HepG2 (cell line): ENCODE measurements around the gene ZFHX3. TPM values are rescaled to one million over a fixed set of nuclear protein-coding genes. Genes with fewer than 3 reads are reported as not detected.

Source experiments
- ATAC-seq: fragments of 200-7000 bp; cut with Tn5 transposase; 3 replicates; pipeline ENCODE4 v1.9.1; 2020; ENCODE audit warnings: mild to moderate bottlenecking, moderate library complexity
- BruUV-seq: library from RNA; stranded (reverse); fragments of 400-500 nt; replicated peaks from 2 replicates; lab custom pipeline; 2021; lab: Mats Ljungman, UMichigan
- CTCF ChIA-PET: fragments of 300-600 bp; formaldehyde crosslinking; extraction: SDS; loops from one replicate; lab custom pipeline; 2021; ENCODE audit warnings: low total read pairs, inconsistent platforms, low intra/inter-chr PET ratio; lab: Yijun Ruan, JAX
- POLR2A ChIA-PET: fragments of 350-600 bp; sonication (Branson Sonifier 250); formaldehyde crosslinking; loops from one replicate; lab custom pipeline; 2020; ENCODE audit warnings: antibody characterized with exemption, inconsistent platforms; lab: Yijun Ruan, JAX
- DNase-seq: peaks from one replicate; pipeline ENCODE4 v3.0.0-alpha.2; 2015; ENCODE audit warnings: low spot score
- FAIRE-seq: peaks from 3 replicates; lab custom pipeline; 2011; peaks lifted over from hg19 to GRCh38; lab: Jason Lieb, UNC
- H2AFZ ChIP-seq: one replicate; pipeline ENCODE4 v1.6.1; 2011; ENCODE audit warnings: low read length, inconsistent platforms
- H3K27ac ChIP-seq: fragments of 300-600 bp; 3 replicates; pipeline ENCODE4 v1.8.0; 2011; ENCODE audit warnings: mixed run types, mild to moderate bottlenecking, mixed read lengths, low read length, inconsistent platforms; ENCODE audit not compliant: insufficient read depth; ENCODE audit errors: extremely low read length
- H3K27me3 ChIP-seq, 2 experiments: fragments of 200-600 bp in 1 of 2; 2 replicates in 1 of 2; 3 replicates in 1 of 2; pipeline versions ENCODE4 v1.6.0 to v1.8.0; 2011; ENCODE audit warnings: low read length in 2 of 2, mild to moderate bottlenecking in 2 of 2, moderate library complexity in 2 of 2, inconsistent platforms in 1 of 2; ENCODE audit not compliant: insufficient read depth in 2 of 2, control insufficient read depth in 1 of 2
- H3K36me3 ChIP-seq, 2 experiments: fragments of 200-600 bp in 1 of 2; replicated peaks in 1 of 2; 2 replicates in 1 of 2; 3 replicates in 1 of 2; pipeline versions ENCODE4 v1.5.1 to v1.8.0; 2011; ENCODE audit warnings: low read length in 2 of 2, inconsistent platforms in 1 of 2; ENCODE audit not compliant: insufficient read depth in 2 of 2, control insufficient read depth in 1 of 2
- H3K4me1 ChIP-seq: 2 replicates; pipeline ENCODE4 v1.5.1; 2012; ENCODE audit warnings: low read length, inconsistent platforms; ENCODE audit not compliant: insufficient read depth
- H3K4me2 ChIP-seq: 2 replicates; pipeline ENCODE4 v1.6.0; 2011; ENCODE audit warnings: low read depth, low read length, inconsistent platforms
- H3K4me3 ChIP-seq, 3 experiments: fragments of 200-600 bp in 1 of 3; sonication (generic), shearing (Covaris generic) in 1 of 3; replicated peaks in 1 of 3; 2 replicates each; pipeline ENCODE4 v1.5.1; 2011 to 2016; ENCODE audit warnings: low read length in 3 of 3, inconsistent platforms in 2 of 3, low read depth in 2 of 3, mild to moderate bottlenecking in 2 of 3, control low read depth in 1 of 3, mixed read lengths in 1 of 3; ENCODE audit not compliant: insufficient read depth in 1 of 3
- H3K79me2 ChIP-seq: one replicate; pipeline ENCODE4 v1.6.1; 2011; ENCODE audit warnings: low read length, inconsistent platforms; ENCODE audit not compliant: insufficient read depth
- H3K9ac ChIP-seq: 2 replicates; pipeline ENCODE4 v1.6.0; 2011; ENCODE audit warnings: mild to moderate bottlenecking, low read depth, low read length, inconsistent platforms; ENCODE audit not compliant: insufficient read depth
- H3K9me3 ChIP-seq: 2 replicates; pipeline ENCODE4 v1.5.1; 2012; ENCODE audit warnings: mild to moderate bottlenecking, low read length
- H4K20me1 ChIP-seq: 2 replicates; pipeline ENCODE4 v1.6.0; 2011; ENCODE audit warnings: inconsistent platforms, mild to moderate bottlenecking, low read length, moderate library complexity; ENCODE audit not compliant: insufficient read depth
- AHDC1 ChIP-seq: sonication (generic); formaldehyde crosslinking; IDR thresholded peaks from 2 replicates; pipeline ENCODE4 v1.5.1; 2020; ENCODE audit warnings: mild to moderate bottlenecking, missing genetic modification reagents, borderline replicate concordance
- CEBPZ ChIP-seq: IDR thresholded peaks from 2 replicates; pipeline ENCODE4 v1.6.1; 2012; ENCODE audit warnings: low read length, improper control_type of control experiment
- JUNB ChIP-seq: sonication (generic); formaldehyde crosslinking; IDR thresholded peaks from 2 replicates; pipeline ENCODE4 v1.8.0; 2022; ENCODE audit warnings: missing genetic modification reagents, mild to moderate bottlenecking, borderline replicate concordance
- MEIS1 ChIP-seq: sonication (generic); formaldehyde crosslinking; IDR thresholded peaks from 2 replicates; pipeline ENCODE4 v1.9.0; 2021; ENCODE audit warnings: mild to moderate bottlenecking, missing genetic modification reagents, moderate library complexity, borderline replicate concordance
- TAF1 ChIP-seq: sonication (generic); formaldehyde crosslinking; IDR thresholded peaks from 2 replicates; pipeline ENCODE4 v1.4.0; 2020; ENCODE audit warnings: missing genetic modification reagents
- ZBTB20 ChIP-seq: sonication (generic); formaldehyde crosslinking; IDR thresholded peaks from 2 replicates; pipeline ENCODE4 v1.8.1; 2023; ENCODE audit warnings: missing genetic modification reagents, low read depth, mild to moderate bottlenecking, borderline replicate concordance
- WGBS: methylation state at CpG from one replicate; pipeline ENCODE4 v1.1.6; 2017; ENCODE audit warnings: low lambda C conversion rate; 5-methylcytosine and 5-hydroxymethylcytosine counted together
- in situ Hi-C: cut with HindIII; loops from 2 replicates; pipeline ENCODE4 v1.10.0; 2017; ENCODE audit warnings: low pct_unique_long_range_greater_than_20kb; ENCODE audit not compliant: extremely low pct_ligation_motif_present
- intact Hi-C: fragments of 100-400 bp; cut with micrococcal nuclease; formaldehyde crosslinking; loops from one replicate; pipeline ENCODE4 v1.10.0; 2022; ENCODE audit not compliant: unreplicated experiment
- polyA plus RNA-seq, 8 experiments: library from polyadenylated mRNA; depleted of rRNA in 3 of 8; stranded (reverse) in 7 of 8; unstranded in 1 of 8; fragments of >200 nt; fragmentation: Illumina TruSeq in 4 of 8; extraction: Trizol in 4 of 8; gene quantifications; 2 replicates each; pipeline versions ENCODE4 v1.2.1 to v1.2.3, GENCODE V29; 2011 to 2016; ENCODE audit warnings: low read depth in 4 of 8, missing spikeins in 1 of 8, mixed read lengths in 1 of 8; ENCODE audit not compliant: insufficient read depth in 1 of 8
- total RNA-seq, 5 experiments: library from RNA; depleted of rRNA; stranded (reverse); fragments of >200 nt; fragmentation: Illumina TruSeq; extraction: Trizol; gene quantifications; 2 replicates each; pipeline ENCODE4 v1.2.3, GENCODE V29; 2016; ENCODE audit warnings: low read depth in 1 of 5

The ZFHX3 gene
- total and polyA plus RNA-seq, 2 of the 13 experiments (the other 11 are each of a cell fraction or from before 2014, with no cell fraction given) = 5.0 to 6.0 TPM

- POLR2A ChIA-PET = interaction anchor here (1.0 kb wide), 1 partner anchor 11 kb away, joined by 3 read pairs; no protein-coding TSS in a partner anchor
- Histone ChIP-seq H3K36me3 (peaks cover 3% of the 10 kb centered on the region in 2 experiments; a peak in 2 of 5 replicates), H2AFZ (no peak overlapping the region), H3K27me3 (no peaks in the 10 kb centered on the region), H3K4me3 (no peak overlapping the region), H3K4me2 (no peak overlapping the region), H3K79me2 (peaks cover 89% of the 10 kb centered on the region), H4K20me1 (peaks cover 40% of the 10 kb centered on the region; the same call in 1 of the 2 replicates), H3K27ac (no peak overlapping the region), H3K9me3 (no peaks in the 10 kb centered on the region), H3K9ac (no peak overlapping the region), H3K4me1 (peaks cover 35% of the 10 kb centered on the region)
- no TSS peak for BruUV-seq
- FAIRE-seq (no peak), ATAC-seq (no peak), DNase-seq (no peak)
- 100% methylated on average over 2 of the region's 2 CpGs for WGBS
- TF ChIP-seq TAF1 = no peak
- CTCF ChIA-PET = no interaction called here
- in situ Hi-C loops (no loop called here), intact Hi-C loops (no loop called here)
Measured at GRCh38 chr16:72983728-72984350, 64.1 kb downstream of the ZFHX3 start.

- WGBS = 96% methylated on average over 9 of the region's 9 CpGs
- in situ Hi-C loops = no loop called here
- no peak for FAIRE-seq
- POLR2A ChIA-PET = interaction anchor here (1.0 kb wide), 1 partner anchor 11 kb away, joined by 3 read pairs; no protein-coding TSS in a partner anchor
- intact Hi-C loops = no loop called here
- H3K9ac ChIP-seq = no peak overlapping the region
- H3K79me2 ChIP-seq = peaks cover 90% of the 10 kb centered on the region
- H2AFZ ChIP-seq = no peak overlapping the region
- H3K4me3 ChIP-seq = no peak overlapping the region
- CTCF ChIA-PET = no interaction called here
- H3K36me3 ChIP-seq = peaks cover 3% of the 10 kb centered on the region in 2 experiments; a peak in 3 of 5 replicates
- no peak overlapping the region for H3K27ac ChIP-seq
- no TSS peak for BruUV-seq
- no peak for DNase-seq
- no peak overlapping the region for H3K4me2 ChIP-seq
- H4K20me1 ChIP-seq = peaks cover 46% of the 10 kb centered on the region; the same call in 1 of the 2 replicates
- H3K4me1 ChIP-seq = peaks cover 36% of the 10 kb centered on the region
- H3K9me3 ChIP-seq = no peaks in the 10 kb centered on the region
- H3K27me3 ChIP-seq = no peaks in the 10 kb centered on the region
- no peak for ATAC-seq
- TF ChIP-seq MEIS1 (CRISPR knock-in tag) (no peak), ZBTB20 (CRISPR knock-in tag) (no peak), CEBPZ (no peak), JUNB (CRISPR knock-in tag) (no peak), AHDC1 (no peak)
Measured at GRCh38 chr16:72983241-72983640, 64.7 kb downstream of the ZFHX3 start.
